ENCODE data around the gene NCKAP5L. TPM values are rescaled to one million over a fixed set of nuclear protein-coding genes. Genes with fewer than 3 reads are reported as not detected.

The NCKAP5L gene
- total RNA-seq, 1 experiment from 2014 or later: 28.2 TPM

GRCh38 chr12:49865782-49866135 is 37.5 kb upstream of the NCKAP5L start:
- DNase-seq (ENCODE audit: low spot score): no peak
- H3K4me1 ChIP-seq (ENCODE audit: insufficient read depth, low read length, poor library complexity, severe bottlenecking): peaks cover 7% of the 10 kb centered on the region
- ChIA-PET CTCF (interaction anchor here (1.0 to 1.6 kb wide), 2 partner anchors 80 to 204 kb away, joined by 3 to 7 read pairs; no protein-coding TSS in a partner anchor), POLR2A (ENCODE audit: low non-redundant PET) (no interaction called here)
- intact Hi-C loops (cut with micrococcal nuclease; ENCODE audit: unreplicated experiment): loop anchor here (5.0 kb wide), 1 partner anchor 82 kb away; no protein-coding TSS in a partner anchor
- no TSS peak for BruUV-seq (replicated peaks)
- H3K27me3 ChIP-seq (replicated peaks; ENCODE audit: insufficient read depth, low read depth, low read length, poor library complexity): no peaks in the 10 kb centered on the region
- no peaks in the 10 kb centered on the region for H3K36me3 ChIP-seq (ENCODE audit: insufficient read depth, low read length, poor library complexity, severe bottlenecking)
- no peaks in the 10 kb centered on the region for H3K9me3 ChIP-seq (ENCODE audit: low read depth, low read length, poor library complexity, severe bottlenecking)
- no peak overlapping the region for H3K27ac ChIP-seq (ENCODE audit: low read depth, low read length, poor library complexity, severe bottlenecking)
- no peak overlapping the region for H3K4me3 ChIP-seq (ENCODE audit: low read depth, low read length, poor library complexity, severe bottlenecking)
- TF ChIP-seq EZH2 (IDR thresholded peaks at IDR 0.05; ENCODE audit: borderline replicate concordance, low read depth, low read length, poor library complexity, severe bottlenecking) (no peak), CTCF (conservative IDR thresholded peaks at IDR 0.05; ENCODE audit: low read depth, low read length) (no peak)

DNA sequence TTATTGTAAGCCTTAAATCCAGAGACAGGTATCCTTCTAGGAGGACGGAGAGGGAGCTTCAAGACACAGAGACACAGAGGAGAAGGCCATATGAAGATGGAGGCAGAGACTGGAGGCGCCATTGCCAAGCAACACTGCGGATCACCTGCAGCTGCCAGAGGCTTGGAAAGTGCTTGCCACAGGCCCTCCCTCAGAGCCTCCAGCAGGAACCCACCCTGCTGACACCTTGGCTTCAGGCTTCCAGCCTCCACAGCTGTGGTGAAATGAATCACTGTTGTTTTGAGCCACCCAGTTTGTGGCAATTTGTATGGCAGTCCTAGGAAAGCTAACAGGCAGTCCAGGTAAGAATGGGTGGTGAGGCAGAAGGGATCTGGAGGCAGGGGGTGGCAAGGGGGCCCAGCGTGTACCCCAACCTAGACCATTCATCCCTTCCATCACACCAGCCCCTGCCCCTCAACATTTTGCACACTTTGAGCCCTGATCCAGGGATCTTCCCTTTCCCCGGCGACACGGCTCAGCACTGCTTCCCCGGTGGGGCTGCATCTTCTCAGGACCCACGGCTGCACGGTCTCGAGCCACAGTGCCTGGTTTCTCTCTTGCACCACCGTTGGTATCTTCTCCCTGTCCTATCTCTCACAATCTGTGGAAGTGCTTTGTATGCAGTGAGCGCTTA is 37.0 kb upstream of the NCKAP5L start:
- H3K9me3 ChIP-seq (ENCODE audit: low read depth, low read length, poor library complexity, severe bottlenecking): no peaks in the 10 kb centered on the region
- intact Hi-C loops (cut with micrococcal nuclease; ENCODE audit: unreplicated experiment): loop anchor here (5.0 kb wide), 1 partner anchor 82 kb away; no protein-coding TSS in a partner anchor
- no peak for DNase-seq (ENCODE audit: low spot score)
- H3K27ac ChIP-seq (ENCODE audit: low read depth, low read length, poor library complexity, severe bottlenecking): no peak overlapping the region
- ChIA-PET POLR2A (ENCODE audit: low non-redundant PET) (no interaction called here), CTCF (interaction anchor here (1.6 kb wide), 1 partner anchor 80 kb away, joined by 7 read pairs; no protein-coding TSS in a partner anchor)
- peaks cover 7% of the 10 kb centered on the region for H3K4me1 ChIP-seq (ENCODE audit: insufficient read depth, low read length, poor library complexity, severe bottlenecking)
- H3K4me3 ChIP-seq (ENCODE audit: low read depth, low read length, poor library complexity, severe bottlenecking): no peak overlapping the region
- no peaks in the 10 kb centered on the region for H3K27me3 ChIP-seq (replicated peaks; ENCODE audit: insufficient read depth, low read depth, low read length, poor library complexity)
- TF ChIP-seq EZH2 (IDR thresholded peaks at IDR 0.05; ENCODE audit: borderline replicate concordance, low read depth, low read length, poor library complexity, severe bottlenecking) (no peak), CTCF (conservative IDR thresholded peaks at IDR 0.05; ENCODE audit: low read depth, low read length) (no peak)
- BruUV-seq (replicated peaks): no TSS peak
- H3K36me3 ChIP-seq (ENCODE audit: insufficient read depth, low read length, poor library complexity, severe bottlenecking): no peaks in the 10 kb centered on the region

GRCh38 chr12:49864798-49865090 is 36.5 kb upstream of the NCKAP5L start:
- Histone ChIP-seq H3K4me1 (ENCODE audit: insufficient read depth, low read length, poor library complexity, severe bottlenecking) (peaks cover 7% of the 10 kb centered on the region), H3K9me3 (ENCODE audit: low read depth, low read length, poor library complexity, severe bottlenecking) (no peaks in the 10 kb centered on the region), H3K27me3 (replicated peaks; ENCODE audit: insufficient read depth, low read depth, low read length, poor library complexity) (no peaks in the 10 kb centered on the region), H3K27ac (ENCODE audit: low read depth, low read length, poor library complexity, severe bottlenecking) (no peak overlapping the region), H3K4me3 (ENCODE audit: low read depth, low read length, poor library complexity, severe bottlenecking) (no peak overlapping the region), H3K36me3 (ENCODE audit: insufficient read depth, low read length, poor library complexity, severe bottlenecking) (no peaks in the 10 kb centered on the region)
- intact Hi-C loops (cut with micrococcal nuclease; ENCODE audit: unreplicated experiment): loop anchor here (5.0 kb wide), 1 partner anchor 83 kb away; no protein-coding TSS in a partner anchor
- POLR2A ChIA-PET (ENCODE audit: low non-redundant PET): no interaction called here
- BruUV-seq (replicated peaks): no TSS peak
- CTCF ChIA-PET: no interaction called here
- no peak for DNase-seq (ENCODE audit: low spot score)
- TF ChIP-seq EZH2 (IDR thresholded peaks at IDR 0.05; ENCODE audit: borderline replicate concordance, low read depth, low read length, poor library complexity, severe bottlenecking) (no peak), CTCF (conservative IDR thresholded peaks at IDR 0.05; ENCODE audit: low read depth, low read length) (no peak)
